ENCODE measurements around the gene YDJC. TPM values are rescaled to one million over a fixed set of nuclear protein-coding genes. Genes with fewer than 3 reads are reported as not detected.

Gene YDJC
- total and polyA plus RNA-seq, 9 of the 15 experiments (the other 6 are each of a cell fraction or from before 2014, with no cell fraction given), result 13.5 to 871 (median 164) TPM

DNA sequence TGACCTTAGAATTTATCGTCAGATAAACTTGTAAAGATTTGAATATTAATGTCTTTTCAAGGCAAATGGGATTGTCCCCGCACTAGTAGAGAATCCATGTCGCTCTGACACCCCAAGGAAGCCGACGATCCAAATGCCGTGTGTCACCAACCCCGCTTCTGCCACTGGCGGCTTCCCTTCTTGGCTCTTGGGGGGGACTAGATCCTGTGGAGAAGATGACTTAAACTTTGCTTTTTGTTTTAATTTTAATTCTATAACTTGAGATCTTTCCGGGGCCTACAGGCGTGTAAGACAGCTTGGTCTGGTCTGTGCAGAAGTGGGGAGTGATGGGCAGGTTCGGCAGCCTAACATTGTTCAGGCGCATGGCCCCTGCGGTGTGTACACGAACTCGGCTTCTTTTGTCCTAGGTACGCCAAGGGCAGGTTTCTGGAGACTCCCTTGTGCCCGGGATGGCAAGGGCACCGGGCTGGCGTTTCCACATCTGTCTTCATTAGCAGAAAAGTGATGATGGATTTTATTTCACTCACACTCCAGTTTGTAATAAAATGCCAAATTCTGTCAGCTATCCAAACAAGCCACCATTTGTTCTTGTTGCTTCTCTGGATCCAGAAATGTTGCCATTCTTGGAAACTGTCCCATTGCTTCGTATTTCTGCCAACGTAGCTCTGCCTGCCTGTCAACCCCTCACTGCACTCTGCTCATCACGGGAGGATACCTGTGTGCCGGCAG lies 6.7 kb downstream of the YDJC start:
- 91% methylated on average over 23 of the region's 23 CpGs for WGBS (ENCODE audit: insufficient coverage, low coverage, missing lambda C conversion rate)
- intact Hi-C loops (cut with micrococcal nuclease), result no loop called here

More for the DNA sequence above, 6.7 kb downstream of the YDJC start:
- Histone ChIP-seq H3K27me3 (ENCODE audit: control insufficient read depth in 2 of 2, insufficient read depth in 2 of 2, low read length in 2 of 2) (no peaks in the 10 kb centered on the region), H2AFZ (ENCODE audit: low read depth, low read length) (no peak overlapping the region), H3K4me2 (ENCODE audit: insufficient read depth, low read length) (no peak overlapping the region), H3K9ac (ENCODE audit: insufficient read depth in 1 of 2, low read depth in 2 of 2, low read length in 2 of 2) (peak overlapping the region in 1 of 2 experiments; percentile 58; a peak in 2 of 4 replicates), H3K9me1 (ENCODE audit: control insufficient read depth, insufficient read depth, low read length) (peaks cover 41% of the 10 kb centered on the region), H4K20me1 (replicated peaks; ENCODE audit: control insufficient read depth, insufficient read depth, low read length) (peaks cover 80% of the 10 kb centered on the region), H3K4me1 (replicated peaks in 1 of 2; ENCODE audit: control insufficient read depth in 2 of 2, insufficient read depth in 2 of 2, low read length in 2 of 2) (peaks cover 27 to 58% of the 10 kb centered on the region in 2 experiments), H3K79me2 (ENCODE audit: control insufficient read depth, insufficient read depth, low read length) (peaks cover 90% of the 10 kb centered on the region), H3K4me3 (no peak overlapping the region), H3K27ac (ENCODE audit: extremely low read depth, low read depth, low read length) (no peak overlapping the region), H3K9me3 (replicated peaks; ENCODE audit: control insufficient read depth, insufficient read depth, low read depth, low read length) (no peaks in the 10 kb centered on the region), H3K36me3 (ENCODE audit: control insufficient read depth, insufficient read depth, low read length) (peaks cover 92% of the 10 kb centered on the region)
- POLR2A ChIA-PET, result interaction anchor here (0.6 to 76.8 kb wide), 10 partner anchors 4 to 509 kb away, joined by 3 to 4622 read pairs (median 4); partner anchors contain the start of genes CCDC116, PPIL2, SDF2L1 and YDJC
- DNase-seq (ENCODE audit: extremely low read depth in 1 of 4, low spot score in 3 of 4) (peak in 1 of 4 experiments; percentile 37), FAIRE-seq (no peak), ATAC-seq (no peak)
- TF ChIP-seq, protein P1, sequence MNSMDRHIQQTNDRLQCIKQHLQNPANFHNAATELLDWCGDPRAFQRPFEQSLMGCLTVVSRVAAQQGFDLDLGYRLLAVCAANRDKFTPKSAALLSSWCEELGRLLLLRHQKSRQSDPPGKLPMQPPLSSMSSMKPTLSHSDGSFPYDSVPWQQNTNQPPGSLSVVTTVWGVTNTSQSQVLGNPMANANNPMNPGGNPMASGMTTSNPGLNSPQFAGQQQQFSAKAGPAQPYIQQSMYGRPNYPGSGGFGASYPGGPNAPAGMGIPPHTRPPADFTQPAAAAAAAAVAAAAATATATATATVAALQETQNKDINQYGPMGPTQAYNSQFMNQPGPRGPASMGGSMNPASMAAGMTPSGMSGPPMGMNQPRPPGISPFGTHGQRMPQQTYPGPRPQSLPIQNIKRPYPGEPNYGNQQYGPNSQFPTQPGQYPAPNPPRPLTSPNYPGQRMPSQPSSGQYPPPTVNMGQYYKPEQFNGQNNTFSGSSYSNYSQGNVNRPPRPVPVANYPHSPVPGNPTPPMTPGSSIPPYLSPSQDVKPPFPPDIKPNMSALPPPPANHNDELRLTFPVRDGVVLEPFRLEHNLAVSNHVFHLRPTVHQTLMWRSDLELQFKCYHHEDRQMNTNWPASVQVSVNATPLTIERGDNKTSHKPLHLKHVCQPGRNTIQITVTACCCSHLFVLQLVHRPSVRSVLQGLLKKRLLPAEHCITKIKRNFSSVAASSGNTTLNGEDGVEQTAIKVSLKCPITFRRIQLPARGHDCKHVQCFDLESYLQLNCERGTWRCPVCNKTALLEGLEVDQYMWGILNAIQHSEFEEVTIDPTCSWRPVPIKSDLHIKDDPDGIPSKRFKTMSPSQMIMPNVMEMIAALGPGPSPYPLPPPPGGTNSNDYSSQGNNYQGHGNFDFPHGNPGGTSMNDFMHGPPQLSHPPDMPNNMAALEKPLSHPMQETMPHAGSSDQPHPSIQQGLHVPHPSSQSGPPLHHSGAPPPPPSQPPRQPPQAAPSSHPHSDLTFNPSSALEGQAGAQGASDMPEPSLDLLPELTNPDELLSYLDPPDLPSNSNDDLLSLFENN (IDR thresholded peaks at IDR 0.05; ENCODE audit: low read depth in 2 of 2, low read length in 2 of 2), result peak in 1 of 2 experiments; percentile 55; a peak in 1 of 4 replicates
- TF ChIP-seq JUN (IDR thresholded peaks at IDR 0.05; ENCODE audit: borderline replicate concordance, low read depth, low read length) (0 out of 2 replicates have a peak, but pooled peaks have one; percentile 6), JUN (CRISPR knock-in tag; IDR thresholded peaks at IDR 0.05; ENCODE audit: borderline replicate concordance) (no peak), ZNF77 (CRISPR knock-in tag; IDR thresholded peaks at IDR 0.05) (no peak), CHD2 (IDR thresholded peaks at IDR 0.05; ENCODE audit: low read depth, low read length) (peak; percentile 12), POLR2AphosphoS2 (IDR thresholded peaks at IDR 0.05; ENCODE audit: low read length) (peak; percentile 15; the same call in 1 of the 2 replicates), ZNF589 (CRISPR knock-in tag; IDR thresholded peaks at IDR 0.05; ENCODE audit: low read depth) (no peak), TBL1XR1 (IDR thresholded peaks at IDR 0.05; ENCODE audit: low read length in 2 of 2) (peak in 1 of 2 experiments; percentile 77; a peak in 2 of 4 replicates)
- TF ChIP-seq, protein P2, sequence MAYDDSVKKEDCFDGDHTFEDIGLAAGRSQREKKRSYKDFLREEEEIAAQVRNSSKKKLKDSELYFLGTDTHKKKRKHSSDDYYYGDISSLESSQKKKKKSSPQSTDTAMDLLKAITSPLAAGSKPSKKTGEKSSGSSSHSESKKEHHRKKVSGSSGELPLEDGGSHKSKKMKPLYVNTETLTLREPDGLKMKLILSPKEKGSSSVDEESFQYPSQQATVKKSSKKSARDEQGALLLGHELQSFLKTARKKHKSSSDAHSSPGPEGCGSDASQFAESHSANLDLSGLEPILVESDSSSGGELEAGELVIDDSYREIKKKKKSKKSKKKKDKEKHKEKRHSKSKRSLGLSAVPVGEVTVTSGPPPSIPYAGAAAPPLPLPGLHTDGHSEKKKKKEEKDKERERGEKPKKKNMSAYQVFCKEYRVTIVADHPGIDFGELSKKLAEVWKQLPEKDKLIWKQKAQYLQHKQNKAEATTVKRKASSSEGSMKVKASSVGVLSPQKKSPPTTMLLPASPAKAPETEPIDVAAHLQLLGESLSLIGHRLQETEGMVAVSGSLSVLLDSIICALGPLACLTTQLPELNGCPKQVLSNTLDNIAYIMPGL (CRISPR knock-in tag; IDR thresholded peaks at IDR 0.05), result peak; percentile 34; the same call in 1 of the 2 replicates
- TF ChIP-seq, protein P3, sequence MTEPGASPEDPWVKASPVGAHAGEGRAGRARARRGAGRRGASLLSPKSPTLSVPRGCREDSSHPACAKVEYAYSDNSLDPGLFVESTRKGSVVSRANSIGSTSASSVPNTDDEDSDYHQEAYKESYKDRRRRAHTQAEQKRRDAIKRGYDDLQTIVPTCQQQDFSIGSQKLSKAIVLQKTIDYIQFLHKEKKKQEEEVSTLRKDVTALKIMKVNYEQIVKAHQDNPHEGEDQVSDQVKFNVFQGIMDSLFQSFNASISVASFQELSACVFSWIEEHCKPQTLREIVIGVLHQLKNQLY (CRISPR knock-in tag; conservative IDR thresholded peaks at IDR 0.05), result 0 out of 4 replicates have a peak, but pooled peaks of 1 of the 2 experiments have one; percentile 13
- TF ChIP-seq, protein P4, sequence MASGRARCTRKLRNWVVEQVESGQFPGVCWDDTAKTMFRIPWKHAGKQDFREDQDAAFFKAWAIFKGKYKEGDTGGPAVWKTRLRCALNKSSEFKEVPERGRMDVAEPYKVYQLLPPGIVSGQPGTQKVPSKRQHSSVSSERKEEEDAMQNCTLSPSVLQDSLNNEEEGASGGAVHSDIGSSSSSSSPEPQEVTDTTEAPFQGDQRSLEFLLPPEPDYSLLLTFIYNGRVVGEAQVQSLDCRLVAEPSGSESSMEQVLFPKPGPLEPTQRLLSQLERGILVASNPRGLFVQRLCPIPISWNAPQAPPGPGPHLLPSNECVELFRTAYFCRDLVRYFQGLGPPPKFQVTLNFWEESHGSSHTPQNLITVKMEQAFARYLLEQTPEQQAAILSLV (tag; IDR thresholded peaks at IDR 0.05), result no peak
- BruUV-seq (replicated peaks), result no TSS peak
- CTCF ChIA-PET (ENCODE audit: low intra/inter-chr PET ratio), result interaction anchor here (0.8 to 2.6 kb wide), 2 partner anchors 19 to 24 kb away, joined by 4 to 40 read pairs; partner anchors contain the start of gene SDF2L1
- in situ Hi-C loops (cut with MboI), result no loop called here

All from K562 (cell line).